GM12878 (cell line): ENCODE measurements around the gene NSUN2. TPM values are rescaled to one million over a fixed set of nuclear protein-coding genes. Genes with fewer than 3 reads are reported as not detected.

Source experiments
- BMI1 ChIP-seq: fragments of 450-650 bp; IDR thresholded peaks from 2 replicates; pipeline ENCODE4 v1.6.1; 2016; ENCODE audit warnings: mild to moderate bottlenecking, moderate library complexity, borderline replicate concordance
- CREB1 ChIP-seq: IDR thresholded peaks from 2 replicates; pipeline ENCODE4 v1.6.1; 2012; ENCODE audit warnings: low read depth, mild to moderate bottlenecking, inconsistent platforms
- FOXK2 ChIP-seq: fragments of 450-650 bp; IDR thresholded peaks from 2 replicates; pipeline ENCODE4 v1.6.1; 2017; ENCODE audit warnings: mild to moderate bottlenecking, moderate library complexity
- GABPA ChIP-seq: IDR thresholded peaks from 2 replicates; pipeline ENCODE4 v1.6.1; 2014; ENCODE audit warnings: antibody characterized with exemption, low read depth, mild to moderate bottlenecking, inconsistent platforms
- IRF4 ChIP-seq: IDR thresholded peaks from 2 replicates; pipeline ENCODE4 v1.6.1; 2011; ENCODE audit warnings: low read depth, low read length
- MAX ChIP-seq: IDR thresholded peaks from 2 replicates; pipeline ENCODE4 v1.6.1; 2012; ENCODE audit warnings: low read depth, low read length, improper control_type of control experiment
- NRF1 ChIP-seq: conservative IDR thresholded peaks from 2 replicates; pipeline ENCODE4 v1.6.1; 2011; ENCODE audit warnings: mild to moderate bottlenecking, low read depth, low read length, improper control_type of control experiment
- POLR2A ChIP-seq: IDR thresholded peaks from 2 replicates; pipeline ENCODE4 v1.6.1; 2011; ENCODE audit warnings: low read depth, mild to moderate bottlenecking, low read length
- POU2F2 ChIP-seq: IDR thresholded peaks from 3 replicates; pipeline ENCODE4 v1.6.1; 2011; ENCODE audit warnings: low read depth, mild to moderate bottlenecking, low read length, borderline replicate concordance
- RUNX3 ChIP-seq: IDR thresholded peaks from 2 replicates; pipeline ENCODE4 v1.6.1; 2012; ENCODE audit warnings: low read length, inconsistent platforms
- SUPT20H ChIP-seq: IDR thresholded peaks from 2 replicates; pipeline ENCODE4 v1.6.1; 2011; ENCODE audit warnings: low read depth, mild to moderate bottlenecking, low read length, moderate library complexity, borderline replicate concordance; ENCODE audit not compliant: control insufficient read depth
- TCF12 ChIP-seq: IDR thresholded peaks from 2 replicates; pipeline ENCODE4 v1.6.1; 2011; ENCODE audit warnings: low read depth, mild to moderate bottlenecking, low read length
- YY1 ChIP-seq: IDR thresholded peaks from 2 replicates; pipeline ENCODE4 v1.6.1; 2011; ENCODE audit warnings: low read depth, mild to moderate bottlenecking, low read length
- ZBTB4 ChIP-seq: fragments of 450-650 bp; formaldehyde crosslinking; IDR thresholded peaks from 2 replicates; pipeline ENCODE4 v1.4.0; 2022; ENCODE audit warnings: mild to moderate bottlenecking, moderate library complexity
- polyA plus RNA-seq, 11 experiments: library from polyadenylated mRNA; depleted of rRNA in 4 of 11; unstranded in 6 of 11; stranded (reverse) in 5 of 11; fragments of >200 nt; fragmentation: Nextera tagmentation in 4 of 11; fragmentation: Illumina TruSeq in 1 of 11; extraction: Ambion mirVana in 4 of 11; extraction: Trizol in 1 of 11; gene quantifications; 1 replicate in 1 of 11; 2 replicates in 10 of 11; pipeline versions ENCODE4 v1.2.1 to v1.2.3, GENCODE V29; 2011 to 2016; ENCODE audit warnings: inconsistent platforms in 2 of 11, missing spikeins in 2 of 11, low read depth in 1 of 11
- total RNA-seq, 4 experiments: library from RNA; depleted of rRNA in 3 of 4; stranded (reverse); fragments of >200 nt in 3 of 4; fragmentation: Illumina TruSeq in 1 of 4; extraction: Trizol in 1 of 4; gene quantifications; 2 replicates each; pipeline versions ENCODE4 v1.2.1 to v1.2.3, GENCODE V29; 2013 to 2021
- TF ChIP-seq, protein P1 (sequence below): IDR thresholded peaks from 2 replicates; pipeline ENCODE4 v1.6.1; 2011; ENCODE audit warnings: low read depth, low read length, improper control_type of control experiment, borderline replicate concordance
- TF ChIP-seq, protein P2 (sequence below): fragments of 450-650 bp; IDR thresholded peaks from 2 replicates; pipeline ENCODE4 v1.6.1; 2017; ENCODE audit warnings: mild to moderate bottlenecking, moderate library complexity
- TF ChIP-seq, protein P3 (sequence below): IDR thresholded peaks from 2 replicates; pipeline ENCODE4 v1.6.1; 2011; ENCODE audit warnings: borderline replicate concordance, low read depth, mild to moderate bottlenecking, moderate library complexity, low read length; ENCODE audit not compliant: insufficient read depth, poor library complexity, severe bottlenecking
- TF ChIP-seq, protein P4 (sequence below), 3 experiments: IDR thresholded peaks in 2 of 3; conservative IDR thresholded peaks in 1 of 3; 2 replicates each; pipeline ENCODE4 v1.5.1; 2011; ENCODE audit warnings: low read depth in 3 of 3, low read length in 3 of 3, mild to moderate bottlenecking in 3 of 3, control low read depth in 2 of 3, moderate library complexity in 2 of 3, inconsistent platforms in 1 of 3, mixed read lengths in 1 of 3; ENCODE audit not compliant: control insufficient read depth in 2 of 3, insufficient read depth in 1 of 3; ENCODE audit errors: extremely low read depth in 1 of 3

NSUN2 gene
- total and polyA plus RNA-seq, 10 of the 15 experiments (the other 5 are each of a cell fraction or from before 2014, with no cell fraction given) = 8.0 to 112 (median 91.1) TPM

DNA sequence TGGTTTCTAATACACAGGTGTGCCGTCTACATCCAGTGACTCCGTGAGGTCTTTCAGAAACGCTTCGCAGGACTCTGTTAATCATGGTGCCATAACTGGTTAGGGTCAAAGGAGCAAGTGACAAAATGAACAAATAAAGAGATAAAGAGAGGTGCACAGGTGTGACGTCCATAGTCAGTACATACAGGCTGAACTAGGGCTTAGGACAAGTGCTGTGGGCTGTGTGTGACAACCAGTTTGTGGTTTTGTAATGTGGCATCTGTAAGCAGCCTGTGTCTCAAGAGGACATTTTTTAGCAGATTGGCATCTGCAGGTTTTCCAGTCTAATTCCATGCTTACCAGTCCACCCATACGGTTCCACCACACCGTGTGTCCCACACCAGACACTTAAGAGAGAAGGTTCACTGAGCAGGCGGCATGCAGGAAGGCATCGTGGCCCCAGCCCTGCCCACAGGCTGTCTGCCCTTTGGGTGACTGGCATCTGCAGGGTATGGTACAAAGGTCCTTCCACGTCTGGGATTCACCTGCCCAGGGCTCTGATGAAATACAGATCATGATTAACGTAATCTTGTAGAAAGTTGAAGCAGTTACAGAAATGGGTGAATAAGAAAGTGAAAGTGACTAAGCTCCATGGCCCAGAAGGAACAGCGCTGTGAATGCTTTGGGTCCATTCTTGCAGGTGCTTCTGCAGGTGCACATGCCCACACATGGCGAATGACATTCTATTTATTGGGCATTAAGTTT is 27.3 kb upstream of the NSUN2 start (continued):
- TF ChIP-seq GABPA (no peak), ZBTB4 (CRISPR knock-in tag) (no peak), RUNX3 (peak; percentile 41), YY1 (0 out of 2 replicates have a peak, but pooled peaks have one; percentile 9), SUPT20H (no peak), CREB1 (peak; percentile 76), POLR2A (peak; percentile 52; the same call in 1 of the 2 replicates), TCF12 (0 out of 2 replicates have a peak, but pooled peaks have one; percentile 21), MAX (no peak), POU2F2 (no peak), BMI1 (no peak), FOXK2 (no peak), NRF1 (no peak), IRF4 (no peak)
- TF ChIP-seq, protein P1, sequence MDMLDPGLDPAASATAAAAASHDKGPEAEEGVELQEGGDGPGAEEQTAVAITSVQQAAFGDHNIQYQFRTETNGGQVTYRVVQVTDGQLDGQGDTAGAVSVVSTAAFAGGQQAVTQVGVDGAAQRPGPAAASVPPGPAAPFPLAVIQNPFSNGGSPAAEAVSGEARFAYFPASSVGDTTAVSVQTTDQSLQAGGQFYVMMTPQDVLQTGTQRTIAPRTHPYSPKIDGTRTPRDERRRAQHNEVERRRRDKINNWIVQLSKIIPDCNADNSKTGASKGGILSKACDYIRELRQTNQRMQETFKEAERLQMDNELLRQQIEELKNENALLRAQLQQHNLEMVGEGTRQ = no peak
- TF ChIP-seq, protein P2, sequence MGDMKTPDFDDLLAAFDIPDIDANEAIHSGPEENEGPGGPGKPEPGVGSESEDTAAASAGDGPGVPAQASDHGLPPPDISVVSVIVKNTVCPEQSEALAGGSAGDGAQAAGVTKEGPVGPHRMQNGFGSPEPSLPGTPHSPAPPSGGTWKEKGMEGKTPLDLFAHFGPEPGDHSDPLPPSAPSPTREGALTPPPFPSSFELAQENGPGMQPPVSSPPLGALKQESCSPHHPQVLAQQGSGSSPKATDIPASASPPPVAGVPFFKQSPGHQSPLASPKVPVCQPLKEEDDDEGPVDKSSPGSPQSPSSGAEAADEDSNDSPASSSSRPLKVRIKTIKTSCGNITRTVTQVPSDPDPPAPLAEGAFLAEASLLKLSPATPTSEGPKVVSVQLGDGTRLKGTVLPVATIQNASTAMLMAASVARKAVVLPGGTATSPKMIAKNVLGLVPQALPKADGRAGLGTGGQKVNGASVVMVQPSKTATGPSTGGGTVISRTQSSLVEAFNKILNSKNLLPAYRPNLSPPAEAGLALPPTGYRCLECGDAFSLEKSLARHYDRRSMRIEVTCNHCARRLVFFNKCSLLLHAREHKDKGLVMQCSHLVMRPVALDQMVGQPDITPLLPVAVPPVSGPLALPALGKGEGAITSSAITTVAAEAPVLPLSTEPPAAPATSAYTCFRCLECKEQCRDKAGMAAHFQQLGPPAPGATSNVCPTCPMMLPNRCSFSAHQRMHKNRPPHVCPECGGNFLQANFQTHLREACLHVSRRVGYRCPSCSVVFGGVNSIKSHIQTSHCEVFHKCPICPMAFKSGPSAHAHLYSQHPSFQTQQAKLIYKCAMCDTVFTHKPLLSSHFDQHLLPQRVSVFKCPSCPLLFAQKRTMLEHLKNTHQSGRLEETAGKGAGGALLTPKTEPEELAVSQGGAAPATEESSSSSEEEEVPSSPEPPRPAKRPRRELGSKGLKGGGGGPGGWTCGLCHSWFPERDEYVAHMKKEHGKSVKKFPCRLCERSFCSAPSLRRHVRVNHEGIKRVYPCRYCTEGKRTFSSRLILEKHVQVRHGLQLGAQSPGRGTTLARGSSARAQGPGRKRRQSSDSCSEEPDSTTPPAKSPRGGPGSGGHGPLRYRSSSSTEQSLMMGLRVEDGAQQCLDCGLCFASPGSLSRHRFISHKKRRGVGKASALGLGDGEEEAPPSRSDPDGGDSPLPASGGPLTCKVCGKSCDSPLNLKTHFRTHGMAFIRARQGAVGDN = no peak
- TF ChIP-seq, protein P3, sequence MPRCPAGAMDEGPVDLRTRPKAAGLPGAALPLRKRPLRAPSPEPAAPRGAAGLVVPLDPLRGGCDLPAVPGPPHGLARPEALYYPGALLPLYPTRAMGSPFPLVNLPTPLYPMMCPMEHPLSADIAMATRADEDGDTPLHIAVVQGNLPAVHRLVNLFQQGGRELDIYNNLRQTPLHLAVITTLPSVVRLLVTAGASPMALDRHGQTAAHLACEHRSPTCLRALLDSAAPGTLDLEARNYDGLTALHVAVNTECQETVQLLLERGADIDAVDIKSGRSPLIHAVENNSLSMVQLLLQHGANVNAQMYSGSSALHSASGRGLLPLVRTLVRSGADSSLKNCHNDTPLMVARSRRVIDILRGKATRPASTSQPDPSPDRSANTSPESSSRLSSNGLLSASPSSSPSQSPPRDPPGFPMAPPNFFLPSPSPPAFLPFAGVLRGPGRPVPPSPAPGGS = no peak
- TF ChIP-seq, protein P4, sequence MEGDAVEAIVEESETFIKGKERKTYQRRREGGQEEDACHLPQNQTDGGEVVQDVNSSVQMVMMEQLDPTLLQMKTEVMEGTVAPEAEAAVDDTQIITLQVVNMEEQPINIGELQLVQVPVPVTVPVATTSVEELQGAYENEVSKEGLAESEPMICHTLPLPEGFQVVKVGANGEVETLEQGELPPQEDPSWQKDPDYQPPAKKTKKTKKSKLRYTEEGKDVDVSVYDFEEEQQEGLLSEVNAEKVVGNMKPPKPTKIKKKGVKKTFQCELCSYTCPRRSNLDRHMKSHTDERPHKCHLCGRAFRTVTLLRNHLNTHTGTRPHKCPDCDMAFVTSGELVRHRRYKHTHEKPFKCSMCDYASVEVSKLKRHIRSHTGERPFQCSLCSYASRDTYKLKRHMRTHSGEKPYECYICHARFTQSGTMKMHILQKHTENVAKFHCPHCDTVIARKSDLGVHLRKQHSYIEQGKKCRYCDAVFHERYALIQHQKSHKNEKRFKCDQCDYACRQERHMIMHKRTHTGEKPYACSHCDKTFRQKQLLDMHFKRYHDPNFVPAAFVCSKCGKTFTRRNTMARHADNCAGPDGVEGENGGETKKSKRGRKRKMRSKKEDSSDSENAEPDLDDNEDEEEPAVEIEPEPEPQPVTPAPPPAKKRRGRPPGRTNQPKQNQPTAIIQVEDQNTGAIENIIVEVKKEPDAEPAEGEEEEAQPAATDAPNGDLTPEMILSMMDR (IDR thresholded peaks at IDR 0.05 in 2 of 3, conservative IDR thresholded peaks at IDR 0.05 in 1 of 3; ENCODE audit: control insufficient read depth in 2 of 3, extremely low read depth in 1 of 3, insufficient read depth in 1 of 3, low read depth in 3 of 3, low read length in 3 of 3) = no peak
